Keratinocyte (primary cell): Measurements from ENCODE around the gene RIPPLY2. TPM values are rescaled to one million over a fixed set of nuclear protein-coding genes. Genes with fewer than 3 reads are reported as not detected.

ENCODE experiments used
- DNase-seq: peaks from one replicate; pipeline ENCODE4 v3.0.0-alpha.2; 2011; ENCODE audit warnings: low read depth, missing footprints, low spot score
- FAIRE-seq: peaks from 2 replicates; lab custom pipeline; 2011; peaks lifted over from hg19 to GRCh38; lab: Jason Lieb, UNC
- H2AFZ ChIP-seq: 2 replicates; pipeline ENCODE4 v1.6.0; 2012; ENCODE audit warnings: low read length, control low read depth, inconsistent platforms; ENCODE audit not compliant: control insufficient read depth
- H3K27ac ChIP-seq: 2 replicates; pipeline ENCODE4 v1.5.1; 2011; ENCODE audit warnings: low read length; ENCODE audit not compliant: control insufficient read depth, insufficient read depth
- H3K27me3 ChIP-seq: 3 replicates; pipeline ENCODE4 v1.6.0; 2011; ENCODE audit warnings: low read length; ENCODE audit not compliant: control insufficient read depth, insufficient read depth; ENCODE audit errors: extremely low read depth
- H3K36me3 ChIP-seq, 2 experiments: 2 replicates in 1 of 2; 3 replicates in 1 of 2; pipeline ENCODE4 v1.5.1; 2011; ENCODE audit warnings: low read length in 2 of 2, mild to moderate bottlenecking in 1 of 2; ENCODE audit not compliant: control insufficient read depth in 2 of 2, insufficient read depth in 2 of 2; ENCODE audit errors: extremely low read depth in 1 of 2
- H3K4me1 ChIP-seq: 3 replicates; pipeline ENCODE4 v1.5.1; 2011; ENCODE audit warnings: low read length; ENCODE audit not compliant: control insufficient read depth, insufficient read depth; ENCODE audit errors: extremely low read depth
- H3K4me2 ChIP-seq: 3 replicates; pipeline ENCODE4 v1.6.0; 2011; ENCODE audit warnings: low read depth, low read length; ENCODE audit not compliant: control insufficient read depth, insufficient read depth; ENCODE audit errors: extremely low read depth
- H3K4me3 ChIP-seq, 3 experiments: fragments of 200-600 bp in 1 of 3; sonication (generic) in 1 of 3; 2 replicates in 2 of 3; 3 replicates in 1 of 3; pipeline ENCODE4 v1.5.1; 2011 to 2016; ENCODE audit warnings: low read length in 3 of 3, mild to moderate bottlenecking in 3 of 3, control low read depth in 2 of 3, inconsistent platforms in 1 of 3, low read depth in 1 of 3, mixed read lengths in 1 of 3, mixed run types in 1 of 3, moderate library complexity in 1 of 3; ENCODE audit not compliant: control insufficient read depth in 2 of 3, insufficient read depth in 2 of 3; ENCODE audit errors: extremely low read depth in 1 of 3
- H3K79me2 ChIP-seq: 2 replicates; pipeline ENCODE4 v1.6.0; 2012; ENCODE audit warnings: low read length; ENCODE audit not compliant: control insufficient read depth, insufficient read depth
- H3K9ac ChIP-seq: 3 replicates; pipeline ENCODE4 v1.6.0; 2011; ENCODE audit warnings: low read length; ENCODE audit not compliant: control insufficient read depth, insufficient read depth; ENCODE audit errors: extremely low read depth
- H3K9me1 ChIP-seq: 3 replicates; pipeline ENCODE4 v1.6.0; 2011; ENCODE audit warnings: low read length; ENCODE audit not compliant: control insufficient read depth, insufficient read depth; ENCODE audit errors: extremely low read depth
- H3K9me3 ChIP-seq: 2 replicates; pipeline ENCODE4 v1.5.1; 2012; ENCODE audit warnings: low read depth, low read length; ENCODE audit not compliant: control insufficient read depth
- H4K20me1 ChIP-seq: 3 replicates; pipeline ENCODE4 v1.6.0; 2011; ENCODE audit warnings: low read length; ENCODE audit not compliant: control insufficient read depth, insufficient read depth; ENCODE audit errors: extremely low read depth
- EZH2 ChIP-seq: IDR thresholded peaks from one replicate; pipeline ENCODE4 v1.6.1; 2012; ENCODE audit warnings: inconsistent platforms, mild to moderate bottlenecking, low read length, moderate library complexity
- dilution Hi-C: fragments of 300-500 bp; cut with MboI; formaldehyde crosslinking; loops from one replicate; pipeline ENCODE4 v1.7.0; 2020; ENCODE audit warnings: low sequenced_read_pairs; ENCODE audit not compliant: extremely low pct_ligation_motif_present
- polyA plus RNA-seq, 5 experiments: library from polyadenylated mRNA; depleted of rRNA in 3 of 5; stranded (reverse) in 3 of 5; stranded (forward) in 1 of 5; unstranded in 1 of 5; fragments of >200 nt; gene quantifications; 1 replicate in 1 of 5; 2 replicates in 3 of 5; 3 replicates in 1 of 5; pipeline versions ENCODE4 v1.2.1 to v1.2.3, GENCODE V29; 2011 to 2012; ENCODE audit warnings: missing spikeins in 2 of 5, low read depth in 1 of 5, low replicate concordance in 1 of 5
- TF ChIP-seq, protein P1 (sequence below), 3 experiments: IDR thresholded peaks in 1 of 3; conservative IDR thresholded peaks in 1 of 3; optimal IDR thresholded peaks in 1 of 3; 2 replicates in 2 of 3; 3 replicates in 1 of 3; pipeline versions ENCODE3 to v1.5.1; 2011; ENCODE audit warnings: low read length in 3 of 3, mild to moderate bottlenecking in 3 of 3, moderate library complexity in 2 of 3, control low read depth in 1 of 3, inconsistent platforms in 1 of 3; ENCODE audit not compliant: insufficient read depth in 2 of 3; ENCODE audit errors: extremely low read depth in 1 of 3

RIPPLY2 gene
- polyA plus RNA-seq, 1 donor (not counting 4 experiments of a cell fraction or from before 2014, with no cell fraction given) = 0.60 TPM

- DNase-seq (no peak), FAIRE-seq (no peak)
- no peaks in the 10 kb centered on the region for H3K36me3 ChIP-seq
- no peak overlapping the region for H3K4me3 ChIP-seq
- H3K4me2 ChIP-seq = no peak overlapping the region
- no peak overlapping the region for H3K27ac ChIP-seq
- no peak overlapping the region for H3K9ac ChIP-seq
- no peak overlapping the region for H2AFZ ChIP-seq
- H3K9me1 ChIP-seq = no peaks in the 10 kb centered on the region
- H3K4me1 ChIP-seq = no peaks in the 10 kb centered on the region
- TF ChIP-seq, protein P1, sequence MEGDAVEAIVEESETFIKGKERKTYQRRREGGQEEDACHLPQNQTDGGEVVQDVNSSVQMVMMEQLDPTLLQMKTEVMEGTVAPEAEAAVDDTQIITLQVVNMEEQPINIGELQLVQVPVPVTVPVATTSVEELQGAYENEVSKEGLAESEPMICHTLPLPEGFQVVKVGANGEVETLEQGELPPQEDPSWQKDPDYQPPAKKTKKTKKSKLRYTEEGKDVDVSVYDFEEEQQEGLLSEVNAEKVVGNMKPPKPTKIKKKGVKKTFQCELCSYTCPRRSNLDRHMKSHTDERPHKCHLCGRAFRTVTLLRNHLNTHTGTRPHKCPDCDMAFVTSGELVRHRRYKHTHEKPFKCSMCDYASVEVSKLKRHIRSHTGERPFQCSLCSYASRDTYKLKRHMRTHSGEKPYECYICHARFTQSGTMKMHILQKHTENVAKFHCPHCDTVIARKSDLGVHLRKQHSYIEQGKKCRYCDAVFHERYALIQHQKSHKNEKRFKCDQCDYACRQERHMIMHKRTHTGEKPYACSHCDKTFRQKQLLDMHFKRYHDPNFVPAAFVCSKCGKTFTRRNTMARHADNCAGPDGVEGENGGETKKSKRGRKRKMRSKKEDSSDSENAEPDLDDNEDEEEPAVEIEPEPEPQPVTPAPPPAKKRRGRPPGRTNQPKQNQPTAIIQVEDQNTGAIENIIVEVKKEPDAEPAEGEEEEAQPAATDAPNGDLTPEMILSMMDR (optimal IDR thresholded peaks at IDR 0.05 in 1 of 3, IDR thresholded peaks at IDR 0.05 in 1 of 3, conservative IDR thresholded peaks at IDR 0.05 in 1 of 3; ENCODE audit: extremely low read depth in 1 of 3, insufficient read depth in 2 of 3, low read length in 3 of 3) = no peak
- TF ChIP-seq EZH2 = no peak
- no peaks in the 10 kb centered on the region for H3K79me2 ChIP-seq
- no peaks in the 10 kb centered on the region for H3K9me3 ChIP-seq
- dilution Hi-C loops = no loop called here
- H3K27me3 ChIP-seq = no peaks in the 10 kb centered on the region
- no peaks in the 10 kb centered on the region for H4K20me1 ChIP-seq
These were observed 37.4 kb upstream of the RIPPLY2 start for GRCh38 chr6:83815631-83816272.

DNA sequence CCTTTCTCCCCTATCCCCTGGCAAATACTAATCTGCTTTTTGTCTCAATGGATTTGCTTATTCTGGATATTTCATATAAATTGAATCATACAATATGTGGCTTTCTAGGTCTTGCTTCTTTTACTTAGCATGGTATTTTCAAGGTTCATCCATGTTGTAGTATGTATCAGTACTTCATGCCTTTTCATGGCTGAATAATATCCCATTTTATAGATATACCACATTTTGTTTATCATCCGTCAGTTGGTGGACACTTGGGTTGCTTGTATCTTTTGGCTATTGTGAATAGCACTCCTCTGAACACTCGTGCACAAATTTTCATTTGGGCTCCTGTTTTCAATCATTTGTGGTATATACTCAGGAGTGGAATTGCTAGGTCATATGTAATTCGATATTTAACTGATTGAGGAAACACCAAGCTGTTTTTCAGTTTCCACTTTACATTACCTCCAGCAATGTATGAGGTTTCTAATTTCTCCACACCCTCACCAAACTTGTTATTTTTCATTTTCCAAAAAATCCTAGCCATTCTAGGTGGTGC is 30.5 kb upstream of the RIPPLY2 start:
- DNase-seq (no peak), FAIRE-seq (no peak)
- no peak overlapping the region for H3K9ac ChIP-seq
- no peaks in the 10 kb centered on the region for H4K20me1 ChIP-seq
- no peak for TF ChIP-seq EZH2
- TF ChIP-seq, protein P1 (optimal IDR thresholded peaks at IDR 0.05 in 1 of 3, IDR thresholded peaks at IDR 0.05 in 1 of 3, conservative IDR thresholded peaks at IDR 0.05 in 1 of 3; ENCODE audit: extremely low read depth in 1 of 3, insufficient read depth in 2 of 3, low read length in 3 of 3) = no peak
- H3K9me3 ChIP-seq = no peaks in the 10 kb centered on the region
- H3K36me3 ChIP-seq = no peaks in the 10 kb centered on the region
- dilution Hi-C loops = no loop called here
- H3K4me1 ChIP-seq = no peaks in the 10 kb centered on the region
- H3K27ac ChIP-seq = no peak overlapping the region
- H3K4me3 ChIP-seq = no peak overlapping the region
- no peaks in the 10 kb centered on the region for H3K79me2 ChIP-seq
- no peaks in the 10 kb centered on the region for H3K9me1 ChIP-seq
- no peaks in the 10 kb centered on the region for H3K27me3 ChIP-seq
- H3K4me2 ChIP-seq = no peak overlapping the region
- H2AFZ ChIP-seq = no peak overlapping the region
